Superior temporal gyrus (tissue), 1 donor: Measurements from ENCODE around the gene ANKH.

Experiments
- DNase-seq: peaks from one replicate; pipeline ENCODE4 v3.0.0-alpha.2; 2016; ENCODE audit errors: extremely low spot score

Gene ANKH

DNA sequence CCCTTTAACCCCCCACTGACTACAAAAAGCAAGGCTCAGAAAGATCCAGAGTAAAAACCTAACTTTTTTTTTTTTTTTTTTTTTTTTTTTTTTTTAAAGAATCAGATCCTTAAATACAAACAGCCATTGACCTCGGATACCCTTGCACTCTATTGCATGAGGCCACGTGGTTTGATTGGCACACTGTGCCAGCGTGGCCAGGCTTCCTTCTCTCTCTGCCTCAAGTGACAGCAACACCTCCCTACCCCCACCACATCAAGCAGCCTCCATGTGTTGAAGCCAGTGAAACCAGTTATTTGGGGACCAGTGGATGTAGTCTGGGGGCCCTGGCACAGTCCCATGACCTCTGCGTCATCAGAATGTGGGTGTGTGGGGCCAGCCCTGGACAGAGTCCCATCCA, 135.6 kb downstream of the ANKH start:
- DNase-seq = no peak

DNA sequence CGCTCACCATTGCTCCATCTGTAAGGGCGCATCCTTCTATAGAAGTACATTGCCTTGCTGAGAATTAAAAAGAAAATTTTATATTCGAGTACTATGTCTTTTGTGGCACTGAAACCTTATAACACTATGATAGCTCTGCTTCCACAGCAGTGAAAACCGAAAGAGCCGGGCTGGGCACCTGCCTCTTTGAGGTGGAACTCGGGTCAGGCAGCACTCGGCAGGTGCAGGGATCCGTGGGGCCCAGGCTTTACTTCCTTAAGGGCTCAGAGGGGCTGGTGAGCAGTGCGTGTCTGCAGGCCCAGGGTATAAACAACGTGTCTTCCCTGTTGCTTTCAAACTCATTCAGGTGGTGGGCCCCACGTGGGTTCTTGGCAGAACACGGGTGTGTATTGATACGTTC, 137.2 kb downstream of the ANKH start:
- no peak for DNase-seq

DNA sequence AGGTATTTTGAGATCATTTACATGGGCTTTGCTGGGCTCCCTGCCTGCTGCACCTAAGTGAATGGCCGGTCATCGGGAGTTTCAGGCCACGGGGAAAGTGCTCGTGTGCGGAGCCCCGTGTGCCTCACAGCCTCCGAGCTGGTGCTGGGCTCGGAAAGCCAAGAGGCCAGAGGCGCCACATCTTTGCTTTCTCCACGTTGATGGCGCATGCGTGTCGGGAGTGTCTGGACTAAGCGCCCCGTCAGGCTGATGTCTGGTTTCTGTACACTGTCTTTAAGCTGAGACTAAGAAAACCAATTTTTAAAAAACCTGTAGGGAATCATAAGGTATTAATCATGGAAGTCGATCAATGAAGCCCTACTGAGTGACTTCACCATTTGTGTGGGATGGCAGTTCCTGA, 137.9 kb downstream of the ANKH start:
- DNase-seq = no peak

DNA sequence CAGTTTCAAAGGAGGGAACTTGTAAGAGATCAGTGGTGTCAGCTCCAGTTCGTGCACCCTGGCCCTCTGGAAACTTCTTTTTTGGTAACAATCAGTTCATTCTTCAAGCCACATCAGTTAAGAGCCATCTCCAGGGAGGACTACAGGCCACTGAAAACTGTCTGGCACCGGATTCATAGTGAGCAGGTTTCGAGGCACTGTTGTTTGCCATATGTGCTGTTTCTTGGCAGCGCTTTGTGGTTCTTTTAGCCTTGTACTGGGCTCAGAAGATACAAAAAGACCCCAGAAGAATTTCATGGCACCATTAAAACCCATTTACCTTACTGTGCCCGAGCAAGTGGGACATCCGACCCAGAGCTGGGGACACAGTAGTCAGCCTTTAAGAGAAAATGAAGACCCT, 138.6 kb downstream of the ANKH start:
- no peak for DNase-seq

DNA sequence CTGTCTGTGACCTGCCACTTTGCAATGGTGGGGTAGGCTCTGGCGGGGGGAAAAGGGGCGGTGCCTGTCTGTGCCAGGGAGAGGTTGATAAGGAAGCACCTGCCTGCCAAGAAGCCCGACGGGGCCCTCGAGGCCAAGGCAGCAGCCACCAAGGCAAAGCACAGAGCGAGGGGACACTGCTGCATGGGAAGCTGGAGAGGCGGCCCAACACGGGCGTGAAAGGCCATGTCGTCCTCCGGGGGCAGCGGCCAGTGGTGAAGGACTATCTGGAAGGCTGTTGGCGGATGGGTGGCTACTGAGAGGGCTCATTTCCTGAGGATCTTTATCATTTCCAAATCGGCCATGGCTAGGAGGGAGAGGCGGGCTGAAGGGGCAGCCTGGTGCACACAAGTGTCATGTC, 140.7 kb downstream of the ANKH start:
- no peak for DNase-seq

DNA sequence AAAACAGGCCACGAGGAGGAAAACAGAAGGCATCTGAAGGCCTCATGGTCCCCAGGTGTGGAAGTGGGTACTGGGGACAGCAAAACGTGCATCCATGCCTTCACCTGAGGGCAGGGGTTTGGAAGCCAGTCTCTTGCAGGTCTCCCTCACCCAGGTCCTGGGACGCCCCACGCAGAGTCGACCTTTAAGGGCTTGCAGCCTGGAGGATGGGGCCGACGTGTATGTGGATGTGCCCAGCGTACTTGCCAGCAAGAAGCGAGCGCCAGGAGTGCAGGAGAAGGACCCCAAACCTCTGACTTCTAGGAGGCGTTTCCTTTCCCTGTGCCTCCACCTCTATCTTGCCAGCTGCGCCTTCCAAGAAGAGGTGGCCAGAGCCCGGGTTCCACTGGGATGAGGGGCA, 141.1 kb downstream of the ANKH start:
- DNase-seq = no peak

DNA sequence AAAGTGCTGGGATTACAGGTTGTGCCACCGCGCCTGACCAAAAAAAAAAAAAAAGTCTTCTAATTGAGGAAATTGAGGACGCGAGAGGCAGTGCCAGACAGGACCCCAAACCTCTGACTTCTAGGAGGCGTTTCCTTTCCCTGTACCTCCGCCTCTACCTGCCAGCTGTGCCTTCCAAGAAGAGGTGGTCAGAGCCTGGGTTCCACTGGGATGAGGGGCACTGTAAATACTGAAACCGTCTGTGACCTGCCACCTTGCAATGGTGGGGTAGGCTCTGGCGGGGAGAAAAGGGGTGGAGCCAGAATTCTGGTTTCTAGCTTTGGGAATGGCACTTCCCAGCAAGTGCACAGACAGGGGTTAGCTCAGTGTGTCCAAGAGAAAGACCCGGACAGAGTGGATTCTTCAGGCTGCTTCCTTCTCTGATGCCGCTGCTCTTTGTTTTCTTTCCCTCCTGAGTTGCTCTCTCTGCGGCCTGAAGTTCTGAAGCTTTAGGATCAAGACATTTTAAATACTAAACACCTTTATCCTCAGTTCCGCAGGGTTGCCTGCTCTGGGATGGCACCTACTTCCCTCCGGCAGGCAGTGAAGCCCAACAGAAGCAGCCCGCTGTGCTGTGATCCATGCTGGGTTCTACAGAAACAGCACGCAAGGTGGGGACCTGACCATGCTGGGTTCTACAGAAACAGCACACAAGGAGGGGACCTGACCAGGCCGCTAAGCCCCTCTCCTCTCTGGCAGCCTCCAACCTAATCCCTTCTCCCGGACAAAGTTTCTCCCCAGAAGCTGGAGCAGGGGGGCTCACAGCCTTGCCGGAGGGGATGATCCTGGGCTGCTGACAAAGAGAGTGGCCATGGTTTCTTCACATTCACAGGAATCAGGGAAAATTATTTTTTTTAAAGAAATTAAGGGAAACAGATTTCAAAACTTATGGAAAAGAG, 141.9 kb downstream of the ANKH start:
- DNase-seq = no peak

DNA sequence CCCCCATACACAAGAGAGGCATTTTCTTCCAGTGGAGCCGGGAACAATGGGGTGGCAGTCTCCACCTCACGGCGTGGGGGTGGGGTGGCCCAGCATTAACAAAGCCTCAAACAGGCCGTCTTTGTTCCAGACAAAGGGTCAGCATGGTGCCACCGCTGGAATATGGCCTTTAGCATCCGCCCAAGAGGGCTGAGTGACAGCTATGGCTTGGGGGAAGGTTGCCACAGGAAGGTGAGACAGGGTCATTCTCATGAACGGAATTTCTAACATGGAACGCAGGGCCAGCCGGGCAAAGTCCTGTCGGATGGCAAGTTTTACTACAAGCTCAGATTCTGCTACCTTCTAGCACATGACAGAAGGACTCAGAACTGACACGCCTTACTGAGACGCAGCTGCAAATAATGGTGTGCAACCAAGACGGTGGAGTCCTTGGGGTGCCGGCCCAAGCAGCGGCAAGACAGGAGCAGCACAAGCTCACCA, 143.1 kb downstream of the ANKH start:
- DNase-seq = peak; percentile 95

DNA sequence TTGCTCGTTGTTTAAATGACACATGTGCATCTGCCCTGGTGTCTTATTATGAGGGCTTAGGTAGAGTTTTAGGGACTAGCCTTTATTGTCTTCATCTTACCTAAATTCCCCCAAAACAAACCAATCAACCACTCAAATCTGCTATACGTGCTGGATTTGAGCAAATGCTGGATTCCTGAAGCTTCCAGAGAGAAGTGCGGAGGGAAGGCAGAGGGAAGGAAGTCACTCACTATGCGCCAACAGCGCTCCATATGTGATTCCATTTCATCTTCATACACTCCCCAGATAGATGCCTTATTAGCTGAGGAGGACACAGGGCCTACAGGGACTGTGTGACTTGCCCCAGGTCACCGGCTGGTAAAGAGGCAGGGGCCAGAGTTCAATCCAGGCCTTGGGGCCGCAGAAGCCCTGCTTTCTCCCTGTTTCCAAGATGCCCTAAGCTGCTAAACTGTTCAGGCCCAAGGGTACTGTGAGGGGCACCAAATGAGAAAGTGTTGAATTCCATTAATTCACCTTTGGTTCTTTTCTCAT, 143.6 kb downstream of the ANKH start:
- DNase-seq = no peak

DNA sequence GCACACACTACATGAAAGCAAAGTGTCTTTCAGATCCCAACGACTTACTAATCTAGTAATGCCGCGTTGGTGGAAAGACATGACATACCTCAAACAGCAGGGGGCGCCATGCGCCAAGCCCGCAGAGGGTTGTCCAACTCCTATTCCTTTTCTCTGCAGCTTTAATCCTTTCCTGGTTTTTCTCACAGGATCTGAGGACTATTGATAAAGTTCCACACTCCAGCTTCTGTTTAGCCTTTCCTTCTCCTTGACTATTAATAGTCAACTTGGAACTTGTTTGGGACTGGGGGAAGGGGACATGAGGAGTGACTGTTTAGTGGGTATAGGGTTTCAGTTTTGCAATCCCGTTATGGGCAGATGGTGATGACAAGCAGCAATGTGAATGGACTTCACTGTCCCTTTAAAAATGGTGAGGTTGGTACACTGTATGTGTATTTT, 144.1 kb downstream of the ANKH start:
- peak; percentile 98 for DNase-seq

DNA sequence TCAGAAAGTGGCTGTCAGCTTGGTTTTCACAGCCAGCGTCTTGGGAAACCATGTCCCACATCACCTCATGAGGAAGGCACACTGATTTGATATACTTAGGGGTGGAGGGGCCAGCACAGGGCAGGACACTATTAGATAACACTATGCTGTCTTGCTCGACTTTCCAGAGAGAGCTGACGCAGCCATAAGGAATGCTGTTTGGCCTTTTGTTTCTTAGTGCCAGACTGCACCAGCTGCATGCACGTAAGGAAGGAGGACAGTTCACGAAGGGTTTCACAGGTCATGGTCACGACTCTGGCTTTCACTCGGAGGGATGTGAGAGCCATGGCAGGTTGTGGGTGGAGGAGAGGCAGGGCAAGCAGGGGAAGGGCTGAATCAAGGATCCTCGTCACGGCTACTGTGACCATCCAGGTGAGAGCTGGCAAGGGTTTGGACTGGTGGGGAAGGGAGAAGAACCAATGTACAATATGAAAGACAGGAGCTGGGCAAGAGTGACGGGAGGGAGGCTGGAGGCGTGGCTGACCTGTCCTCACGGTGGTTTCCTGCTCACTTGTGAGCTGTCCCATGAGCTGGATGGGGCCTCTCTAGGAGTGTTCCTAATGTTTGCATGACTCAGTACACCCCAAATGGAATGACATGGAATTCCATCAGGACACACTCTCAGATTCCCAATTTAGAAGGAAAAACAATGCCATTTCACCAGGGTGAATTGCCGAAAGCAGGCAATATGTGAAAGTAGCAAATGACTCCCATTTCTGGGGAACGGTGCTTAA, 145.3 kb downstream of the ANKH start:
- DNase-seq = no peak

DNA sequence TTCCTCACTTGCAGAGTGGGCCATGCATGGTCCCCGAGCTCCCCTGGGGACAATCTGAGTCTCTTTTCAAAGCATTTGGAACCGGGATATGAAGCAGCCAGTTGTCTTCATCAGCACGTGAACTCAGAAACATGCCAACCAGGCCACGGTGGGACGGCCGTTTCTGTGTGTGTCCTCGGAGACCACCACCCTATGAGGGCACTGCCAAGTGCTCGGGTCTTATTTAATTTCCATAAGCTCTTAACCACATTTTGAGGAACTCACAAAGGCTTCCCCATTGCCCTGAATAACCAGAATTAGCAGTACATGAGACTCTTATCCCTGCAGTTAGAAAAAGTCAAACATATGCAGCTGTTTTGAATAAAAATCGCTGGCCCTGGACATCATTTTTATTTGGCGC, 146.9 kb downstream of the ANKH start:
- no peak for DNase-seq

DNA sequence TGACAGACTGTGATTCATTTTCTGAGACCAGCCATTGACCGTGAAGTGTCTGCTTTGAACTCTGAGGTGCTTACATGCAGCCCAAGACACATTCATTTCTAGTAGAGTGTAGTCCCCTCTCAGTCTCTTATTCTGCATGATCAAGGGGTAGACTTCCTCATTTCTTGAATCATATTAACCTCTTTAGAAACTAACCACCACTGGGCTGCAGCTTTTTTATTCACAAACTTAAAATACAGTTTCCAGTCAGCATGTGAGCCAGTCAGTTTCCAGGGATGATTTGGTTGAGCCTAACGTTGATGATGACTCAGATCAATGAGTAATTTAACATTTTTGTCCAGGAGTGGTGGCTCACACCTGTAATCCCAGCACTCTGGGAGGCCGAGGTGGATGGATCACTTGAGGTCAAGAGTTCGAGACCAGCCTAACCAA, 147.9 kb downstream of the ANKH start:
- DNase-seq = no peak

DNA sequence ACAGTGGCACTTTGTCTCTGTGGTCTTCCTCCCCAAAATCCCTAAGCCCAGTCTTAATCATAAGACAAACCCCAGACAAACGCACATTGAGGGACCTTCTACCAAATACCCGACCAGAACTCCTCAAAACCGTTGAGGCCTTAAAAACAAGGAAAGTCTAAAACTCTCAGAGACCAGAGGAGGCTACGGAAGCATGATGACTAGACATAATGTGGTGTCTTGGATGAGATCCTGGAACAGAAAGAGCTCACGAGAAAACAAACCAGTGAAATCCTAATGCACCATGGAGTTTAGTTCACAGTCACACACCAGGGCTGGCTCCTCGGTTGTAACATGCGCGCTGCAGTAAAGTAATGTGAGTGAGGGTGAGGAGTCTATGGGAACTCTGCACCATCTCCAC, 148.7 kb downstream of the ANKH start:
- no peak for DNase-seq

DNA sequence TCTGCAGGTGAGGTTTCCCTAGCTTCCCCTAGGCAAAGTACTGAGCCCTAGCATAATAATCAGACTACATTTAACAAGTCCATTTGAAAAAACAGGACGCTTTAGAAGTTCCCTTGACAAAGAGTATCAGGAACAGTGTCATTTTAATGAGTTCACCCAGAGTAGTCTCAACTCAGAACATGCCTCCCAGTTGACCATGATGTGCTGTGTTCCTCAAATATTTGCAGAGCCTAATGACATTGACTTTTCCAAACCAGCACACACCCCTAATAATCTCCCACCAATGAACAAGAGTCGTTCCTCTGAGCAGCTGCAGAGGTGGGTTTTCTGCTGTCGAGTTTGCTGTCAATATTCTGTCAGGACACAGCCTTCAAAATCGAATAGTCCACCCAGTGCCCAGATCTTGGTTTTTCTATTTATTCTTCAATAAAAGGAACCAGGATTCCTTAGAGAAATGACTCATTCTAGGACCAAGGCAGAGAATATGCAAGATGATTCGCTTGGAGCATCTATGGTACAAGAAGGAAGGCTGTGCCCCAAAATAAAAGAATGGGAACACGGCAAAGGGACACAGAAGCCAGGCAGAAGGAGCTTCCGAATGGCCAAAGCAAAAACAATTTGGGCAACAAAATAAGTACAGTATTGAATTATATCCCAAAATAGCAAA, 149.5 kb downstream of the ANKH start:
- DNase-seq = no peak

DNA sequence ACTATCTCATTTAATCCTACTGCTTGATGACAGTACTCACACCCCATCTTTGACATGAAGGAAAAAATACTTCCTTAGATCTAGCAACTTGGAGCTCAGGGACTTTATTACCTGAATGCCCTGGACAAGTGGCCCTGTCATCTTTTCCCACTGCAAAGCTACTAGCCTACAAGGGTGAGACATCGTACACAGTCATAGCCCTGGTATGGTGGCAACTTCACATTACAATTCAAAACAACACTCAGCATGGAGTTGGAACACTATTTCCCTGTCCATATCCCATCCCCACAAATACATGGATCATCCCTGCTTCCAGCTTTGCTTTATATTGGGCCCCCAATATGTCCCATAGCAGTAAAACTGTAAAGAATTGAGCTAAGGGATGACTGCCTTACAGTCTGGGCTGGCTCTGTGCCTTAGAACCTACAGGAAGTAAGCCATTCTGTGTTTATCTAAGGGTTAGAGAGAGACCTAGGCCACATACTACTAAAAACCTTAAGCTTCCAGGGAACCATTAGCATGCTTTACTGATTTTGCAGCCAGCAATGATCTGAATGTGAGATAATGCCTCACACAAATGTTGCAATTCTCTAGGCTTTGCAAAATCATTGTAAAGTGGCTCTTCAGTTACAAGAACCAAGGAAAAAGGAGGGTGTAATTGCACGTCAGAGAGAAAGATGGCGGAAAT, 151.2 kb downstream of the ANKH start:
- no peak for DNase-seq

DNA sequence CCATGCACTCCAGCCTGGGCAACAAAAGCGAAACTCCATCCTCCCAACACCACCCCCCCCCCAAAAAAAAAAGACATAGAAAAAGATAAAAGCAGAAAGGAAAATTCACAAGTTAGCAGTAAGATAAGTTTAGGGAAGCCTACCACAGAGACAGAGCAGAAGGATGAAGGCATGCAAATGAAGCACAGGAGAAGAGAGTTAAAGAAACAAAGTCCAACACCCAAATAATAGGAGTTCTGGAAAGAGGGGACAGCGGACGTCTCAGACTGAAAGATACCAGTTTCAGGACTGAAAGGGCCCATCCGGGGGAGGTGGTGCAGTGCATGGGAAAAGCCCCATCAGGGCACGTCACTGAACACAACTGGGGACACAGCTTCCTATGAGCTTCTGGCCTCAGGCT, 152.8 kb downstream of the ANKH start:
- DNase-seq = no peak

DNA sequence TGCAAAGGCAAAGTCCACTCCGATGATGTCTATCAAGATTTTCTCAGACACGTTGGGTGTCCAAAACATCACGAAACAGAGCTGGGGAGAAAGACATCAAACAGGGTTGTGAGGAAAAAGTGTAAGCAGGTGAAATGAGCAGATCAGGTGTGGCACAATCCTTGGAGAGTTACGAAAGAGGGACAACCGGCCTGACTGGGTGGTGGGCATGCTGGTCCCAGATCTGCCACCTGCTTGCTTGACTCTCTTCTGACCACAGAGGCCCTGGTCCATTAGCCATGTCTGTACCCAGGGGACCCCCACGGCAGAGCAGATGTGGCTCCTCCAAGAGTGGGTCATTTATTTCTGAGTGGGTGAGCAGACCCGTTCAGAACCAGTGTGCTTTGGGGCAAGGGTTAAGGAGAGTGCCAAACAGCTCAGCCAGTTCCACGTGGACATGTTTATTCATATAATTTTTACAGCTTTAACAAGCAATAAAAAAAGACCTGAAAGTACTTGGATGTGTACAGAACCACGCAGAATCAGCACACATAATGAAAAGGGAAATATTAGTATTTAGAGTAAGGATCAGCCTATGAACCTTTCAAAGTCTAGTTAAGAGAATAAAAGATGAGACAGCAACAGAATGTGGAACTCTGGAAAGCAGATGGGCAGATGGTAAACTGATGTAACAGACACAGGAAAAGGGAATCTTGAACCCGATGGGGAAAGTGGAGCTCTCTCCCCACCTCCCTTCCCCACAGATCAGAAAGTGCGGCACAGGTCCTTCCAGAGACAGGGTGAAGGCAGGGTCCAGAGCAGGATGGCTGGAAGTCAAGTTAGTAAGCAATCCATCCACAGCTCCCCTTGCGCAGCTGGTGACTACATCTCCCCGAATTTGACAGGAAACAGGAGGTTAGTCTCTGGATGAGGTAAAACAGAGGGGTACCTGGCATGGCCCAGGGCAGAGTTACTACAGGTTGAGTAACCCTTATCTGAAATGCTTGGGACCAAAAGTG, 154.5 kb downstream of the ANKH start:
- DNase-seq = no peak

DNA sequence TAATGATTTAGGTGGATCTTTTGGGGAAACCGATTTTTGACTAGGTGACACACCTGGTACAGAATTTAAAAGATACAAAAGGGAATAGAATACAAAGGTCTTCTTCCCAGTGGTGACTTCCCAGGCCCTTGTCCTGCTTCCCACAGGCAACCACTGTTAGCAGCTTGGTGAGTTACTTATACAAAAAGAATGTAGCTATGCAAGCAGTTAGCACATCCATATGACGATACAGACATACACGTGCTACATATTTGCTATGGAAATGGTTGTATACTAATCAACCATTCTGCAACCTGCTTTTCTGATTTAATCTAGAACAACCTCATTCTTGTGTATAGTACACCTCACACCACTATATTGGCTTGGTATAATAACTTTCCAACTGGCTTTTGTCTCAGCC, 156.1 kb downstream of the ANKH start:
- no peak for DNase-seq

DNA sequence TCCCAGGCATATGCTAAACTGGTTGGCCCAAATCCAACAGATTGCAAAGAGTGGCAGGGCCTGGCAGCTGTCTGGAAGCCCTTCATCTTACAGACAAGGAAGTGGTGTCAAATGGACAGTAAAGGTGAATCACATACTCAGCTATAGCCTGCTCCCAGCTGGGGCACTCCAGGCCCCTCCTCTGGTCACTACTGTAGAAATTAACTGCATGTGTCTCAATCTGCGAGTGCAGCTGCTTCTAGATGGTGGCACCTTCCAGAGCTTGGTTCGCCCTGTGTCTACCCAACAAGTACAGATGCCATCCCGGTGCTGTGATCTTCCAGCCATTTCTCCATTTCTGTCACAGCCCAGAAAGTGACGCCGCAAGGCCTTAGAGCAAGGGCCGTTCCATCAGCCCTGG, 156.9 kb downstream of the ANKH start:
- no peak for DNase-seq
